ENCODE results near the gene ARID4A.
"Not testable (repeated sequence)": the region's sequence is repeated elsewhere in the genome, so short reads cannot be mapped to it uniquely, and the experiment has no call there.

Gene ARID4A

DNA sequence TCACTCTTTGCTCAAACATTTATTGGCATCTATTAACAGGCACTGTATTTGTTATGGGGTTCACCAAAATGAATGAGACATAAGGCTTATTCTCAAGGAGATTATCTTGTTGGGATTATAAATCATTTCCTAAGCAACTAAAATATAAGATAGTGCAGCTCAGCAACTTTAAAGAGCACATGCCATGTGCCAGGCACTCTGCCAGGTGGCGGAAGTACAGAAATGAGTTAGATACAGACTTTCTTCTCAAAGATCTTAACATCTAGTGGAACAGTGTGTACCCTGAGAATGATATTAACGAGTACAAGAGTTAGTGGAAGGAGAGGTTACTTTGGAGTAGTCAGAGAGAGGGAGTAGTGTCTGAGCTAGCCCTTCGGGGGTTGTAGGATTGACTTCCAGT lies 68.9 kb downstream of the ARID4A start:
- DNase-seq, result no peak

GRCh38 chr14:58368956-58369355 lies 70.6 kb downstream of the ARID4A start:
- no peak for DNase-seq

GRCh38 chr14:58376791-58377190 lies 78.4 kb downstream of the ARID4A start:
- DNase-seq, result no peak

DNA sequence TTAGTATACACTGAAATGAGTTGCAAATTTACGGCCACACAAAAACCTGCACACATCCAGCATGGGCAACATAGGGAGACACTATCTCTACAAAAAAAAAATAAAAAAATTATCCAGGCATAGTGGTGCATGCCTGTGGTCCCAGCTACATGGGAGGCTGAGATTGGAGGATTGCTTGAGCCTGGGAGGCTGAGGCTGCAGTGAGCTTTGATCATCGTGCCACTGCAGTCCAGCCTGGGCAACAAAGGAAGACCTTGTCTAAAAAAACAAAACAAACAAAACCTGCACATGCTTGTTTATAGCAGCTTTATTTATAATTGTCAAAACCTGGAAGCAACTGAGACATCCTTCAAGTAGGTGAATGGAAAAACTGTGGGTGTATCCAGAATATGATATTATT lies 92.5 kb downstream of the ARID4A start:
- DNase-seq, result no peak

DNA sequence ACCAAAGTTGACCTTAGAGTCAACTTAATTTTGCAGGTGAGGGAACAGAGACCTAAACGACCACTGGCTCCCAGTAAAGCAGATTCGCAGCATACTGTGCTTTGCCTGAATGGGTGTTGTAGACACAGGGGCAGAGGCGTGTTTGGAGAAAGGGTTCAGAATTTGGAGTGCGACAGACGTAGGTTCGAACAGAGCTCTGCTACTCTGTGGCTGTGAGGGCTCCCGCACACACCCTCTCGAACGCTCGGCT lies 97.1 kb downstream of the ARID4A start:
- no peak for DNase-seq

DNA sequence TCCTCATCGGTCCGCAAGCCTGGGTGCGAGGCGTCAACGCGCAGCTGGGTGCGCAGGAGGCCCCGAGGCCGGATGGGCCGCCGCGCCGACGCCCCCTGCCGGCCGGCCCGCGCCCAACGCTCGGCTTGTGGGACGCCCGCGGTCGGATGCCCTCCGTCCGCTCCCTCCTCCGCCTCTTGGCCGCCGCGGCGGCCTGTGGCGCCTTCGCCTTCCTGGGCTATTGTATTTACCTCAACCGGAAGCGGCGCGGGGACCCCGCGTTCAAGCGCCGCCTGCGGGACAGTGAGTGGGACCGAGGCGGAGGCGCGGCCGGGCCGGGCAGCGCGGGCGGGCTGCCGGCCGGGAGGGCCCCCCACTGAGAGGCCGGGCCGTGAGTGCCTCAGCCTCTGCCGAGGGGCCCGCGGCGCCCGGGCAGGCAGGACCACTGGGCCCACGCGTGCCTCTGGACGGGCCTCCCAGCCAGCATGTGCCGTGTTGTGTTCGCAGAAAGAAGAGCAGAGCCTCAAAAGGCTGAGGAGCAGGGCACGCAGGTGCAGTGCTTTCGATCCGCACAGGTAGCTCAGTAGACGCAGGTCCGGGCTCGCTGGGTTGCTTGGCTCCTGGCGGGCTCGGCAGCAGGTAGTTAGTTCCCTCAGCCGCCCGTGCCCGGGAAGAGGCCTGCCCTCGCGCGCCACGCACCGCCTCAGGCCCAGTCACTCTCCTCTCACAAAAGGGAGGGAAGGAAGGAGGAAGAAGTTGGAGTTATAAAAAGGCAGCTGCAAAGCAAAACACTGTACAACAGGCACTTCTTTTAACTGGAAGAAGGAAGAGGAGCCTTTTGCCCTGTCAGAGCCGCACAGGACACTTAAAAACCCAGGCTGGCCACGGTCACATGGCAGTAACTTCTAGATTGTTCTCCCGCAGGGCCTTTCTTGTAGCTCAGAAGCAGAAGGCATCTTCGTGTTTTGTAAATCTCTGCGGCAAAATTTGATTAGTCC lies 97.7 kb downstream of the ARID4A start, which contains the start of gene TOMM20L:
TOMM20L (plus strand) TSS at position 119 of the 977 bp plus-strand sequence; CDS start at position 147, 28 bp downstream.
- DNase-seq, result peak; percentile 79 to 82

- no peak for DNase-seq
Measured at GRCh38 chr14:58397156-58397555, 98.8 kb downstream of the ARID4A start.

GRCh38 chr14:58398495-58398894 lies 100.1 kb downstream of the ARID4A start:
- no peak for DNase-seq

DNA sequence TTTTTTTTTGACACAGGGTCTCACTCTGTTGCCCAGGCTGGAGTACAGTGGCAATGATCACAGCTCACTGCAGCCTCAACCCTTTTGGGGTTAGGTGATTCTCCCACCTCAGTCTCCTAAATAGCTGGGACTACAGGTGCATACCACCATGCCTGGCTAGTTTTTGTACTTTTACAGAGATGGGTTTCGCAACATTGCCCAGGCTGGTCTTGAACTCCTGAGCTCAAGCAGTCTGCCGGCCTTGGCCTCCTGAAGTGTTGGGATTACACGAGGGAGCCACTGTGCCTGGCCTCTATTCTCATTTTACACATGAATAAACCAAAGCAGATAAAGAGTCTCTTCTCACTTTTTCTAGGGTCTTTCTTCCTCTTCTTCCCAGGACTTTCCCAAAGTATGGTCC lies 100.5 kb downstream of the ARID4A start:
- no peak for DNase-seq

GRCh38 chr14:58401587-58401986 lies 103.2 kb downstream of the ARID4A start:
- DNase-seq, result no peak

DNA sequence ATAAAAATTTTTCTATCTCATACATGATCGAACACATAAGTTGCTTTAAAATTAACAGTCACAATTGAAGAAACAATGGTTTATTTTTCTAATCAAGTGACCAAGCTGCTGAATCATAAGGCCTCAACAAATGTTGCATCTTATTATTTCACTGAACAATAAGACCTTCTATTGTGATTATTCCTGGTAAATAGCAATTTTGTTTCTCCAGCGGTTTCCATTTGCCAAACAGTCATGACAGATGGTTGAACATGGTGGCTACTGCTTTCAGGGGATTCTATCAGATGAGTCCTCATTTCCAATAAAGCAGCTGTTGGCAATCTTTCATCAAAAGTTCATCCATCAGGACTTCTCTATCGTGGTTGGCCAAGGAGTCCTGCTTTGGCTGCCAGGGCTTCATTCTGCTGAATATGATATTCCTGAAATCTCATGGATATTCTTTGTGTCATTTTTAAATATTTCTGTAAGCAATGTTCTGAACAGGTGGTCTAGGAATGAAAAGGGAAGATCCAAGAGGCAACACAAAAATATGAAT lies 110.4 kb downstream of the ARID4A start:
- DNase-seq, result no peak

- DNase-seq, result no peak
Measured at GRCh38 chr14:58414845-58415244, 116.5 kb downstream of the ARID4A start.

DNA sequence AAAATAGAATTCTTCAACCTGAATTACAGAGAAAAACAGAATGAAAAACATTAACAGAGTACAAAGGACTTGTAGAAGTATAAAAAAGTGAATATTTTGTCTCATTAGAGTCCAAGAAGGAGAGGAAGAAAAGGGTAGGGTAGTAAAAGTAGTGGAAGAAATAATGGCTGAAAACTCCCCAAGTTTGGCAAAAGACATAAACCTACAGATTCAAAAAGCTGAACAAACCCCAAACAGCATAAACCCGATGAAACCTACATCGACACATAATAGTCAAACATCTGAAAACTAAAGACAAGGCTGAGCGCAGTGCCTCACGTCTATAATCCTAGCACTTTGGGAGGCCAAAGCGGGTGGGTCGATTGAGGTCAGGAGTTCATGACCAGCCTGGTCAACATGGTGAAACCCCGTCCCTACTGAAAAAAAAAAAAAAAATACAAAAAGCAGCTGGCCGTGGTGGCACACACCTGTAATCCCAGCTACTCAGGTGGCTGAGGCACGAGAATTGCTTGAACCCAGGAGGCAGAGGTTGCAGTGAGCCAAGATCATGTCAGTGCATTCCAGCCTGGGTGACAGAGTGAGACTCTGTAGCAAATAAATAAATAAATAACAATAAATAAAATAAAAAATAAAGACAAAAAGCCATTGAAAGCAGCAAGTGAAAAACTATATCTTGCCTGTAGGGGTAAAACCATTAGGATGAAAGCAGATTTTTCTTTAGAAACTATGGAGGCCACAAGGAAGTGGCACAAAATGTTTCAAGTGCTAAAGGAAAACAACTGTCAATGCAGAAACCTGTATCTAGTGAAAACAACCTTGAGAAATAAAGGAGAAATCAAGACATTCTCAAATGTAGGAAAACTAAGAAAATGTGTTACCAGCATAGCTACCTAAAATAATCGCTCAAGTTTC lies 117.5 kb downstream of the ARID4A start:
- DNase-seq, result no peak

- not testable (repeated sequence) for DNase-seq
Measured at GRCh38 chr14:58416934-58417333, 118.6 kb downstream of the ARID4A start.

Measured in CD4-positive, alpha-beta T cell treated with Interleukin-4 for 1 hour (primary cell).